Muscle of leg (tissue), 16 donors: ENCODE measurements around the gene BCL11B. TPM values are rescaled to one million over a fixed set of nuclear protein-coding genes. Genes with fewer than 3 reads are reported as not detected.

Source experiments
- DNase-seq: peaks from one replicate; pipeline ENCODE4 v3.0.0; 2013
- H3K27ac ChIP-seq: one replicate; pipeline ENCODE4 v1.5.1; 2013; ENCODE audit warnings: mild to moderate bottlenecking, low read length, control low read depth
- H3K27me3 ChIP-seq: one replicate; pipeline ENCODE4 v1.6.1; 2013; ENCODE audit warnings: low read length; ENCODE audit not compliant: control insufficient read depth, insufficient read depth
- H3K36me3 ChIP-seq: one replicate; pipeline ENCODE4 v1.6.1; 2013; ENCODE audit warnings: low read length; ENCODE audit not compliant: control insufficient read depth, insufficient read depth
- H3K4me1 ChIP-seq: one replicate; pipeline ENCODE4 v1.6.1; 2013; ENCODE audit warnings: low read length; ENCODE audit not compliant: control insufficient read depth, insufficient read depth
- H3K4me3 ChIP-seq: one replicate; pipeline ENCODE4 v1.5.1; 2013; ENCODE audit warnings: low read length, control low read depth
- H3K9me3 ChIP-seq: replicated peaks from 2 replicates; pipeline ENCODE4 v1.6.1; 2013; ENCODE audit warnings: low read depth, low read length; ENCODE audit not compliant: control insufficient read depth
- WGBS: methylation state at CpG from one replicate; pipeline ENCODE4 v1.1.5; 2013; ENCODE audit warnings: missing lambda C conversion rate; ENCODE audit not compliant: insufficient coverage; 5-methylcytosine and 5-hydroxymethylcytosine counted together
- long read RNA-seq, 11 donors: transcript quantifications; one replicate each; lab custom pipeline, GENCODE V29; 2026
- polyA plus RNA-seq, 8 donors: library from polyadenylated mRNA; unstranded; fragments of 120-200 nt; gene quantifications; one replicate each; pipeline versions ENCODE4 v1.2.1 to v1.2.3, GENCODE V29; 2013; ENCODE audit warnings: inconsistent platforms in 1 of 8, low replicate concordance in 1 of 8; ENCODE audit not compliant: insufficient read length in 8 of 8, insufficient read depth in 1 of 8
- total RNA-seq: library from RNA; stranded (reverse); fragments of 120-200 nt; gene quantifications from one replicate; pipeline ENCODE4 v1.2.4, GENCODE V29; 2013

Gene BCL11B
- total RNA-seq (1.2 TPM), polyA plus RNA-seq (1 to 10 TPM in 7 of 8 donors, under 1 TPM in 1; 0.89 to 6.3 (median 1.5) TPM)
- long read RNA-seq, donor 1 = 0 reads
- long read RNA-seq, donor 2 = 0 reads
- long read RNA-seq, donor 3 = 0 reads
- long read RNA-seq, donor 4 = 0 reads
- long read RNA-seq, donor 5, full-length matches to known transcripts = 1 of 1 reads
- long read RNA-seq, donor 5, partial matches to known transcripts = 0 of 1 reads
- long read RNA-seq, donor 5, other reads (novel, unspliced or antisense) = 0 of 1 reads
- long read RNA-seq, donor 6 = 0 reads
- long read RNA-seq, donor 7 = 0 reads
- long read RNA-seq, donor 8 = 0 reads
- long read RNA-seq, donor 9 = 0 reads
- long read RNA-seq, donor 10 = 0 reads
- long read RNA-seq, donor 11 = 0 reads

DNA sequence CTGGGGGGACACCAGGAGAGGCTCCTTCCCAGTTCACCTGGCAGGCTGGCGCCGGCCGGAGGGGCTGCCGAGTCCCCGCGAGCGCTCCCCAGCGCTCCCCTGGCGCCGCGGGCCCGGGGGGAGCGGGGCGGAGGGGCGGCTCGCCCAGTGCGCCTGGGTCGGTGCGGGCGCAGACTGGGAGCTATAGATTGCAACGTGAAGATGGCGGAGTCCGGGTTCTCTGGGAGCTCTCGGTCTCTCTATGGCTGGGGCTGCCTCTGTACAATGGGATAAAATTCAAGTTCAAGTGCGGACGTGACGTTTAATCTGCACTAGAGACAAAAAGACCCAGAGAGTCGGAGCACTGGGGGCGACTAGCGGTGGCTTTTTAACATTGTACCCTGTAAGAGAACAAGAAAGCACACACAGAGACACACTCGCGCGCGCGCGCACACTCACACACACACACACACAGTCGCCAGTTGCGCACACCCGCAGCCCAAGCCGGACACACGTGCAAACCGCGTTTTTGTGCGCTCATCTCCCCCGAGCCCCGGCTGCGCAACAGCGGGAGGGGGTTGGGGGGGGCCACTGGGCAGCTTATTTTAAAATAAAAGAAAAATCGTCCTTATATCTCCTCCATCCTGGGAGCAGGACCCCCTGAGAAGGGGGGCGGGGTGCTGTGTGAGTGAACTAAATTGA, at the start of gene BCL11B:
Gene BCL11B, minus strand, starts transcription at position 247 of the 681 bp plus-strand sequence. CDS start 979 bp downstream, outside the sequence.
- peaks cover 30% of the 10 kb centered on the region for H3K4me1 ChIP-seq
- peak; percentile 94 for DNase-seq
- no peaks in the 10 kb centered on the region for H3K36me3 ChIP-seq
- peak within 1 kb of the TSS; percentile 55 for H3K4me3 ChIP-seq
- H3K27ac ChIP-seq = peak within 1 kb of the TSS; percentile 42
- H3K9me3 ChIP-seq = no peaks in the 10 kb centered on the region
- under 1% methylated on average over 30 of the region's 50 CpGs for WGBS
- peaks cover 74% of the 10 kb centered on the region for H3K27me3 ChIP-seq

GRCh38 chr14:99321236-99321925, 49.4 kb upstream of the BCL11B start:
- WGBS = 88% methylated on average over 16 of the region's 16 CpGs

DNA sequence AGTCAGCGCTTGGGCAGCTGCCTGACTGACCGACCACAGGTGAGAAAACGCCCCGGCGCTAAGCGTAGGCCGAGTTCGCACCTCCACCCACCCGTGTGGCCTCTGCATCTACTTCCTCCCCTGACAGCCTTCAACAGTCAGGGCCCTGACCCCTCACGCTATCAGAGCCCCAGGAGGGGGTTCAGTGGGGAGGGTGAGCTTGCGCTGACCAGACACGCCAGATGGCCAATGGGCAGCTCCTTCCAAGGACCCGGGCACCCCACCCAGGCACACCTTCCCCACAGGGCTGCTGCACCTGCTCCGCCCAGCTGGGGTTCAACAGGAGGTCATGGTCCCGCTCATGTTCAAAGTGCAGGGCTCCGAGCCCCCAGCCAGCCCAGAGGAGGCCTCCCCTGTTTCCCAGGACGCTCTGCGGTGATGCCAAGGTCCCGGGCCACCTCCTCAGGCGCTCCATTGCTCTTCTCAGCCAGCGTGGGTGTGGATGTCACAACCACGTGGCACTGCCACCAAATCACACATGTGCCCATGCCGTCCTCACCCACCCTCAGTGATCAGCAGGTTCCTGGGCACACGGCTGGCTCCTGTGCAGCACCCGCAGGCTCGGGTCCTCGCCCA, 48.7 kb upstream of the BCL11B start:
- Histone ChIP-seq H3K4me3 (no peak overlapping the region), H3K9me3 (no peaks in the 10 kb centered on the region), H3K27me3 (no peaks in the 10 kb centered on the region), H3K36me3 (no peaks in the 10 kb centered on the region), H3K4me1 (peaks cover 11% of the 10 kb centered on the region), H3K27ac (no peak overlapping the region)
- no peak for DNase-seq
- 80% methylated on average over 14 of the region's 27 CpGs for WGBS

More at GRCh38 chr14:99321236-99321925, 49.4 kb upstream of the BCL11B start:
- Histone ChIP-seq H3K4me1 (peaks cover 11% of the 10 kb centered on the region), H3K27ac (no peak overlapping the region), H3K4me3 (no peak overlapping the region), H3K27me3 (peaks cover 2% of the 10 kb centered on the region), H3K9me3 (no peaks in the 10 kb centered on the region), H3K36me3 (no peaks in the 10 kb centered on the region)
- peak; percentile 15 for DNase-seq

DNA sequence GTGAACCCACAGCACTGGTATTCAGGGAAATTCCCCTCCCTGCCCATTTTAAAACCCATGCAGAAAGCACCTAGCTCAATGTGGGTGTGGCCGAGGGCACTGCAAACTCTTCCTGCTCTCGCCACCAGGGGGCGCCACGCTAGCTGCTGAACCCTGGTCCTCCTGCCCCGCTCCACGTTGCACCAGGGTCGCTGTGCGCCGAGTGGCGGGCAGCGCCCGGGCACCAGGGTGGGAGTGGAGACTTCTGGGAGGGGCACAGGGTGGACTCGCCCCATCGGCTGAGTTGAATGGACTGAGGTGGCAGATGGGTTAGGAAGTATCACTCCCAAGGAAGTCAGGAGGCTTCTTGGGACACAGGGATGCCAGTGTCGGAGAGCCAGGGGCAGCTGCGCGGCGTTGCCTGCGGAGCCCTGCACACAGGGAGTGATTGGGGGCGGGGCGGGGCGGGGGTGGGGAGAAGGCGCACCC, 48.1 kb upstream of the BCL11B start:
- 19% methylated on average over 22 of the region's 23 CpGs for WGBS
- H3K4me3 ChIP-seq = no peak overlapping the region
- no peaks in the 10 kb centered on the region for H3K27me3 ChIP-seq
- H3K27ac ChIP-seq = no peak overlapping the region
- no peaks in the 10 kb centered on the region for H3K36me3 ChIP-seq
- peak; percentile 21 for DNase-seq
- H3K9me3 ChIP-seq = no peaks in the 10 kb centered on the region
- H3K4me1 ChIP-seq = peaks cover 11% of the 10 kb centered on the region

DNA sequence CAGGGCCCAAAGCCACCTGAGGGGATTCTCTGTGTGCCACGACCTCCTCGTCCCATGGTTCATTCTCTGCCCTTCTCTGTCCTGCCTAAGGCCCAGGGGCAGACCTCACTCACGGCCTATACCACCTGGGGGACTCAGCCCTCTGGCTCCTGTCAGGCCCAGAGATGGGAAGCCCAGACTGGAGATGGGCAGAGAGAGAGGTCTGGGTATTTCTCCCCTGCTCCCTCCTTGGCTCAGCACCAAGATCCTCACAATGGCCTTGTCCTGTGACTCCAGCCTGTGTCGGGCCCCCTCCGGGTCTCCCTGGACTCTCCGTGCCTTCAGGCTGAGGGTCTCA, 46.9 kb upstream of the BCL11B start:
- no peak overlapping the region for H3K4me3 ChIP-seq
- no peak for DNase-seq
- WGBS = 74% methylated on average over 6 of the region's 6 CpGs
- no peak overlapping the region for H3K27ac ChIP-seq
- H3K9me3 ChIP-seq = no peaks in the 10 kb centered on the region
- peaks cover 4% of the 10 kb centered on the region for H3K27me3 ChIP-seq
- peaks cover 11% of the 10 kb centered on the region for H3K4me1 ChIP-seq
- no peaks in the 10 kb centered on the region for H3K36me3 ChIP-seq

DNA sequence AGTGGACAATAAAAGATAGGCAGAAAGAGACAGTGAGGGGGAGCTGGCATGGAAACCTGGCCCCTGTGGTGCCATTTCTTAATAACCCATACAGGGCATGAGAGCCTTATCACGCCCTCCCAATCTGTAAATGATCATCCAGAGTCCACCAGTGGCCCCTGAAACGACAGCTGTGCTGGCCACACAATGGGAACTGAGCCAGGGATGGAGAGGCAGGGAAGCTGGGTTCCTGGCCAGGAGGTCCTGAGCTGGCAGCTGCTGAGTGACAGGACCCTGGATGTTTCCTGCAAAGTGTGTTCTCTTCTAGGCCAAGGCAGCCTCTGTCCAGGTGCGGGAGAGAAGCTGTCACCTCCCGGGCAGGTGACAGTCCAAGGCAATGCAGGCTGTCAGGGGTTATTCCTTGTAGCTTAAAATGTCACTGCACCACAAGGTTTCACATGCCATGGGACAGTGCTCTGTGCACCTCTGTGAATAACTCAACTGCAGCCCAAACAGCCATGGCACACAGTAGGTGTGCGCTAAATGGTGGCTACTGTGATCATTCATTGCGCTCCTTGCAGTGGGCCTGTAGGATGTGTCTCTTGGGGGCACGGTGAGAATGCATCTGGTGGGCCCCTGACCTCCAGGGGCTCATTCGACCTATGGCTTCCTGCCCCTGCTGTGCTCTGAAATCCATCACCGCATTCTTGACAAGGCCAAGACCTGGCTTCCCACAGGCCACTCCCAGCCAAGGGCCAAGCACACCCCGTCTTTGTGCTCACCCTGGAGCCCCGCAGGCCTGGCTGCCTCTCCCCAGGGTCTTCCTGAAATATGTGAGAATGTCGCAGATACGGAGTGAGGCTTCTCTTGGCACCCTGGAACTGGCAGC, 46.3 kb upstream of the BCL11B start:
- Histone ChIP-seq H3K27ac (no peak overlapping the region), H3K4me1 (peaks cover 11% of the 10 kb centered on the region), H3K27me3 (peaks cover 4% of the 10 kb centered on the region), H3K36me3 (no peaks in the 10 kb centered on the region), H3K4me3 (no peak overlapping the region), H3K9me3 (no peaks in the 10 kb centered on the region)
- WGBS = 48% methylated on average over 11 of the region's 13 CpGs
- DNase-seq = no peak

DNA sequence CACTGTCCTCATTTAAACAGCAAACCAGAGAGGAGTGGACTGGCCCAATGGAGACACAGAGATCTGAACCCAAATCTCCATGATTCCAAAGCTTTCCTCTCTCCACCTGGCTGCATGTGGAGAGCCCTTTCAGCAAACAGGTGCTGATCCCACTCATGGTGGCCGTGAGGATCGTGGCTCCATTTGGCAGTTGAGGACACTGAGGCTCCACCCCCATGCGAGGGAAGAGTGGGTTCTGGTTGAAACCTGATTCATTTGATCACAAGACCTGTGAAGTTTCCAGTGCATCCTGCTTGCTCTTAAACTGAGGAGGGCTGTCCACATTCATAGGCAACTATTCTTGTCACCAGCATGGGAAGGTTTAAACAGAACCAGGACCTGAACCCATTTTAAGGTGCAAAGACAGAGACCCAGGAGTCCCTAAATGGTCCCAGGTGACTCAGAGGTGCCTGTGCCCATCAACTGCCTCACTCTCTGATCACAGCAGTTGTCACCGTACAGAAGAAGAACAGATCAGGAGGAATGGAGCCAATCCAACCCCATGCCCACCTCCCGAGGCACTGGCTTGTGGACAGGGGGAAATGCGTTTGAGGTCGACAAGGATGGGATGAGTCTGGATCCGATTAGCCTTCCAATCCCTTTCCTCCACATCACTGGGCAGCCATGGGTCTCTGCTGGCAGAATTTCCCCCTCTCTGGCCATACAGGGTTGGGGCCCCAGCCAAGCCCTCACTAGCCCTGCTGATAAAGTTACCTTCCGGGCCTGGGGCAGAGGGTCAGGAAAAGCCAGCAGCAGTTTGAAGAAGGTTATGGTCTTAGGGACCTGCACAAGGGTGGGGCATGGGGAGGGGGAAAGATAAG, 45.5 kb upstream of the BCL11B start:
- Histone ChIP-seq H3K27ac (no peak overlapping the region), H3K36me3 (no peaks in the 10 kb centered on the region), H3K9me3 (no peaks in the 10 kb centered on the region), H3K4me3 (no peak overlapping the region), H3K27me3 (peaks cover 6% of the 10 kb centered on the region), H3K4me1 (peaks cover 8% of the 10 kb centered on the region)
- 45% methylated on average over 4 of the region's 9 CpGs for WGBS
- DNase-seq = no peak

DNA sequence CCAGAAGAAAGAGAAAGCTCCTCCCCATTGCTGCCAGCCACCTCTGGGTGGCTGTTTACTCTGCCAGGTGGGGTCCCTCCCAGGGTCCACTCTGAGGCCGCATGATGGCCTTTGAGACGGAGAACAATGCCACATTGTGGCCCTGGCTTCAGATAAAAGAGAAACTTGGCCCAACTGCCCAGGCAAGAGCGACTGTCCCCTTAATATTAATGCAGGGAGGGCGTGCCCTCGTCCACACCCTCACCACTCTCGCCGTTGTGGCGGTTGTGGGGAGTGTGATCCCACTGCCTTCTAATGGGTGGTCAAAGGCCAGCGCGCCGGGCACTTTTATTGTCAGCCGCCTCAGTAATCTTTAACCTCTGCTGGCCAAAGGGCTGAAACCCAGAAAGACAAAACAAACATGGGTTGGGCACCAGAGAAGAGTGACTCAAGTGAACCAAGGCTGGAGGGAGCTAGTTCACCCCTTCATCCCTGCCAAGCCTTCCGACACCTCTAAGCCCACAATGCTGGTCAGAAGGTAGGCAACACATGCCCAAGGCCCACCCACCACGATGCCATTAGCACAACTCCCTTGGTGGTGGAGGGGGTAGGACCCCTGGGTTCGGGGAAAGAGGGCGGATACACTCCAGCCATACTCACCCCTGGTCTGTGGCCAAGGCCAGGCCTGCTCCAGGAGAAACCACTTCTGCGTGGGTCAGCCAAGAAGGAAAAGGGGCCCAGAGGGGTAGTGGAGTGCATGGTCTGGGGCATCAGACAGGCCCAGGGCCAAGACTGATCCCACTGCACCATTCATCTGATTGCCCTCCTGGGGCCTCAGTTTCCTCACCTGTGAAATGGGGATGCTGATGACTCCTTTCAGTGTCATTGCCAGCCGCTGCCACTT, 44.5 kb upstream of the BCL11B start:
- peaks cover 7% of the 10 kb centered on the region for H3K27me3 ChIP-seq
- no peak for DNase-seq
- H3K4me1 ChIP-seq = peaks cover 7% of the 10 kb centered on the region
- no peaks in the 10 kb centered on the region for H3K36me3 ChIP-seq
- H3K4me3 ChIP-seq = no peak overlapping the region
- H3K27ac ChIP-seq = no peak overlapping the region
- 88% methylated on average over 5 of the region's 18 CpGs for WGBS
- no peaks in the 10 kb centered on the region for H3K9me3 ChIP-seq
